CD4-positive, alpha-beta T cell (primary cell): ENCODE data around the gene ITGA7. TPM values are rescaled to one million over a fixed set of nuclear protein-coding genes. Genes with fewer than 3 reads are reported as not detected.

Experiments
- ATAC-seq: fragments of 200-7000 bp; cut with Tn5 transposase; one replicate; pipeline ENCODE4 v1.10.0; 2022; ENCODE audit warnings: mild to moderate bottlenecking; ENCODE audit not compliant: poor library complexity
- CTCF ChIA-PET: fragments of 350-600 bp; sonication (Branson Sonifier 250); formaldehyde crosslinking; loops from one replicate; lab custom pipeline; 2021; ENCODE audit warnings: antibody characterized with exemption, inconsistent platforms; lab: Charles Lee
- POLR2A ChIA-PET: fragments of 350-600 bp; sonication (Branson Sonifier 250); formaldehyde crosslinking; loops from one replicate; lab custom pipeline; 2021; ENCODE audit warnings: antibody characterized with exemption, inconsistent platforms; lab: Charles Lee
- DNase-seq, 14 experiments: peaks; one replicate each; pipeline ENCODE4 v3.0.0-alpha.2; 2013 to 2020; ENCODE audit warnings: mixed read lengths in 2 of 14
- H3K27ac ChIP-seq, 2 donors: one replicate each; pipeline versions ENCODE4 v1.5.1 to v1.7.0; 2013; ENCODE audit warnings: low read length in 2 of 2, low read depth in 1 of 2, mild to moderate bottlenecking in 1 of 2
- H3K27me3 ChIP-seq, 2 experiments: 1 replicate in 1 of 2; 2 replicates in 1 of 2; pipeline versions ENCODE4 v1.6.1 to v1.7.0; 2013; ENCODE audit warnings: low read length in 2 of 2, control low read depth in 1 of 2, mild to moderate bottlenecking in 1 of 2, moderate library complexity in 1 of 2; ENCODE audit not compliant: insufficient read depth in 2 of 2, control insufficient read depth in 1 of 2
- H3K36me3 ChIP-seq: one replicate; pipeline ENCODE4 v1.6.1; 2013; ENCODE audit warnings: low read length, control low read depth; ENCODE audit not compliant: insufficient read depth
- H3K4me1 ChIP-seq: one replicate; pipeline ENCODE4 v1.6.1; 2013; ENCODE audit warnings: low read length, control low read depth; ENCODE audit not compliant: insufficient read depth
- H3K4me3 ChIP-seq: one replicate; pipeline ENCODE4 v1.5.1; 2013; ENCODE audit warnings: mild to moderate bottlenecking, low read length, moderate library complexity
- H3K9me3 ChIP-seq, 2 experiments: 1 replicate in 1 of 2; 2 replicates in 1 of 2; pipeline versions ENCODE4 v1.6.1 to v1.7.0; 2013; ENCODE audit warnings: low read length in 2 of 2, mild to moderate bottlenecking in 2 of 2, control low read depth in 1 of 2, moderate library complexity in 1 of 2; ENCODE audit not compliant: control insufficient read depth in 1 of 2, insufficient read depth in 1 of 2
- H3K27ac Mint-ChIP-seq: one replicate; pipeline ENCODE4 v1.8.0; 2020; ENCODE audit warnings: mixed read lengths
- H3K27me3 Mint-ChIP-seq: one replicate; pipeline ENCODE4 v1.8.0; 2021; ENCODE audit warnings: mixed read lengths
- H3K36me3 Mint-ChIP-seq: one replicate; pipeline ENCODE4 v1.8.0; 2021; ENCODE audit warnings: low read depth, mixed read lengths
- H3K4me1 Mint-ChIP-seq: one replicate; pipeline ENCODE4 v1.8.0; 2021; ENCODE audit warnings: low read depth, mixed read lengths
- H3K4me3 Mint-ChIP-seq: one replicate; pipeline ENCODE4 v1.8.0; 2020; ENCODE audit warnings: mild to moderate bottlenecking, mixed read lengths
- H3K9me3 Mint-ChIP-seq: one replicate; pipeline ENCODE4 v1.8.0; 2020; ENCODE audit warnings: mixed read lengths
- intact Hi-C, 2 experiments: fragments of 100-400 bp; cut with DNase I in 1 of 2; cut with micrococcal nuclease in 1 of 2; formaldehyde crosslinking; loops; one replicate each; pipeline versions ENCODE4 v1.15.1 to v1.9.0; 2023 to 2025; cut with DNase I, micrococcal nuclease
- total RNA-seq, 174 experiments: library from RNA in 2 of 174; stranded (reverse) in 2 of 174; gene quantifications; one replicate each; pipeline ENCODE4 v1.2.3 and lab custom pipeline; 2021 to 2026
- TF ChIP-seq, protein P1 (sequence below): fragments of 200-600 bp; IDR thresholded peaks from one replicate; pipeline ENCODE4 v1.8.0; 2022; ENCODE audit warnings: antibody characterized with exemption, mild to moderate bottlenecking

ITGA7 gene
- total RNA-seq, 2 experiments from 2014 or later, result 1.2 to 1.6 TPM

DNA sequence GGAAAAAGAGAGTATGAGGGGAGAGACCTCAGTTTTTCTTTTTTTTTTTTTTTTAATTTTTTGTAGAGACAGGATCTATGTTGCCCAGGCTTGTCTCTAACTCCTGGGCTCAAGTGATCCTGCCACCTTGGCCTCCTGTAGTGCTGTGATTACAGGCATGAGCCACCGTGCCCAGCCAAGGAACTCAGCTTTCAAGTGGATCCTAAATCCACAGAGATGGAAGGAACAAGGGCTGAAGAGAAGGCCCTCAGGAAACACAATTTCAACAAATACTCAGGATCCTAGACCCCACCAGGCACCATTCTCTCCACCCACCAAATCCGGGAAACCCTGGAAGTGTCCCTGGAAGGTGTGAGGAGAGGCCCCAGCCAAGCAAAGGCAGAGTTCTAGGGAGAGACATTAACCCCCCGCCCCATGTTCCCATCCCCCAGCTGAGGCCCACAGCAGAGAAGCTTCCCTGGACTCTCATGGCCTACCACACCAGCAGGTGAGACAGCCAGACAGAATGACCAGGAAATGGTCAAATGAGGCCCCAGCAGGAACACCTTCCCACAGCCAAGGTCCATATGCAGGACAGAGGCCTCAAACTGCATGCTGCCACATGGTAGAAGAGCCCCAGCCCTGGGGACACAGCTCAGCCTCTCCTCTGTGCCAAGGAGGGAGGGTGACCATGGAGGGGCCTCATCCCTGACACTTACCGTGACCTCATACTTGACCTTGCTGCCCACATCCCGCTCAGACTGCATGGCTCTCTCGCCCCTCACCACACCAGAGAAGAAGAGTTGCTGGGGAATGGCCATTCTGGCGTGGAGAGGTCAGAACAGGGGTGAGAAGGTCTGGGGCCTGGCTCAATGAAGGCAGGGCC is 14.1 kb downstream of the ITGA7 start:
- Mint-ChIP-seq H3K4me1 (no peaks in the 10 kb centered on the region), H3K36me3 (no peaks in the 10 kb centered on the region), H3K27ac (no peak overlapping the region), H3K4me3 (no peak overlapping the region), H3K9me3 (no peaks in the 10 kb centered on the region), H3K27me3 (no peaks in the 10 kb centered on the region)
- intact Hi-C loops, result no loop called here
- POLR2A ChIA-PET, result no interaction called here
- no peak overlapping the region for H3K4me3 ChIP-seq
- CTCF ChIA-PET, result no interaction called here
- no peaks in the 10 kb centered on the region for H3K4me1 ChIP-seq
- H3K9me3 ChIP-seq, result no peaks in the 10 kb centered on the region
- no peak for ATAC-seq
- no peaks in the 10 kb centered on the region for H3K36me3 ChIP-seq
- DNase-seq, result no peak
- H3K27me3 ChIP-seq, result peaks cover 0 to 3% of the 10 kb centered on the region in 2 experiments
- TF ChIP-seq, protein P1, sequence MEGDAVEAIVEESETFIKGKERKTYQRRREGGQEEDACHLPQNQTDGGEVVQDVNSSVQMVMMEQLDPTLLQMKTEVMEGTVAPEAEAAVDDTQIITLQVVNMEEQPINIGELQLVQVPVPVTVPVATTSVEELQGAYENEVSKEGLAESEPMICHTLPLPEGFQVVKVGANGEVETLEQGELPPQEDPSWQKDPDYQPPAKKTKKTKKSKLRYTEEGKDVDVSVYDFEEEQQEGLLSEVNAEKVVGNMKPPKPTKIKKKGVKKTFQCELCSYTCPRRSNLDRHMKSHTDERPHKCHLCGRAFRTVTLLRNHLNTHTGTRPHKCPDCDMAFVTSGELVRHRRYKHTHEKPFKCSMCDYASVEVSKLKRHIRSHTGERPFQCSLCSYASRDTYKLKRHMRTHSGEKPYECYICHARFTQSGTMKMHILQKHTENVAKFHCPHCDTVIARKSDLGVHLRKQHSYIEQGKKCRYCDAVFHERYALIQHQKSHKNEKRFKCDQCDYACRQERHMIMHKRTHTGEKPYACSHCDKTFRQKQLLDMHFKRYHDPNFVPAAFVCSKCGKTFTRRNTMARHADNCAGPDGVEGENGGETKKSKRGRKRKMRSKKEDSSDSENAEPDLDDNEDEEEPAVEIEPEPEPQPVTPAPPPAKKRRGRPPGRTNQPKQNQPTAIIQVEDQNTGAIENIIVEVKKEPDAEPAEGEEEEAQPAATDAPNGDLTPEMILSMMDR, result no peak
- no peak overlapping the region for H3K27ac ChIP-seq

DNA sequence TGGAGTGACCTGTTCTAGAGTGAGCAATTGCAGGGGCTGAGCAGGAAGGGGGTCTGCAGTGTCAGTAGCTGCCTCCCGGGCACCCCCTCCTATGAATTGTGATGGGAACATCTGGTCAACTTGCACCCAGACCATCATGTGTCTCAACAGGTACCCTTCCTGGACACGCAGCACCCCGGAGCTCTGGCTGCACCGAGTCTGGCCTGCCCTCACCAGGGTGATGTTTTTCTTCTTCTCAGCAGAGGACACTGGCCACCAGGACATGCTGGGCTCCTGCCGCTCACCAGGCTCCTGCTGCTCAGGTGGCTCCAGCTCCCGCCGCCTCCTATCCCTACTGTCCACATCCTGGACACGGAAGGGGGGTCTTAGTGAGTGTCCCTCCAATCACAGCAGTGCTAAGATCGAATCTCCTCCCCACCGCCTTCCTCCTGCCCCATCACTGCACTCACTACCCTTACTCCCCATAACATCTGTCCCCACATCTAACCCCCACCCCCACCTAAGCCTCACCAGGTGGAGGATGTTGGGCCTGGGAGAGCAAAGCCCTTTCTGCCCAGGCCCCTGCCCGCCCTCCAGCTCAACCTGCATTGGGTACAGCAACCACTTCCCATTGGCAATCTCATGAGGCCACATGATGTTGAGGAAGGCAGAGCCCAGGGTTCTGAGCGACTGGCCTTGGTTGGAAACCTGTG is 14.9 kb downstream of the ITGA7 start:
- Histone ChIP-seq H3K4me3 (no peak overlapping the region), H3K27ac (no peak overlapping the region), H3K9me3 (no peaks in the 10 kb centered on the region), H3K4me1 (peaks cover 2% of the 10 kb centered on the region), H3K36me3 (no peaks in the 10 kb centered on the region), H3K27me3 (peaks cover 0 to 3% of the 10 kb centered on the region in 2 experiments)
- Mint-ChIP-seq H3K36me3 (no peaks in the 10 kb centered on the region), H3K27me3 (no peaks in the 10 kb centered on the region), H3K9me3 (no peaks in the 10 kb centered on the region), H3K4me1 (no peaks in the 10 kb centered on the region), H3K27ac (no peak overlapping the region), H3K4me3 (no peak overlapping the region)
- DNase-seq (peak in 1 of 14 experiments; percentile 30), ATAC-seq (no peak)
- POLR2A ChIA-PET, result no interaction called here
- CTCF ChIA-PET, result no interaction called here
- TF ChIP-seq, protein P1, result no peak
- intact Hi-C loops, result no loop called here

DNA sequence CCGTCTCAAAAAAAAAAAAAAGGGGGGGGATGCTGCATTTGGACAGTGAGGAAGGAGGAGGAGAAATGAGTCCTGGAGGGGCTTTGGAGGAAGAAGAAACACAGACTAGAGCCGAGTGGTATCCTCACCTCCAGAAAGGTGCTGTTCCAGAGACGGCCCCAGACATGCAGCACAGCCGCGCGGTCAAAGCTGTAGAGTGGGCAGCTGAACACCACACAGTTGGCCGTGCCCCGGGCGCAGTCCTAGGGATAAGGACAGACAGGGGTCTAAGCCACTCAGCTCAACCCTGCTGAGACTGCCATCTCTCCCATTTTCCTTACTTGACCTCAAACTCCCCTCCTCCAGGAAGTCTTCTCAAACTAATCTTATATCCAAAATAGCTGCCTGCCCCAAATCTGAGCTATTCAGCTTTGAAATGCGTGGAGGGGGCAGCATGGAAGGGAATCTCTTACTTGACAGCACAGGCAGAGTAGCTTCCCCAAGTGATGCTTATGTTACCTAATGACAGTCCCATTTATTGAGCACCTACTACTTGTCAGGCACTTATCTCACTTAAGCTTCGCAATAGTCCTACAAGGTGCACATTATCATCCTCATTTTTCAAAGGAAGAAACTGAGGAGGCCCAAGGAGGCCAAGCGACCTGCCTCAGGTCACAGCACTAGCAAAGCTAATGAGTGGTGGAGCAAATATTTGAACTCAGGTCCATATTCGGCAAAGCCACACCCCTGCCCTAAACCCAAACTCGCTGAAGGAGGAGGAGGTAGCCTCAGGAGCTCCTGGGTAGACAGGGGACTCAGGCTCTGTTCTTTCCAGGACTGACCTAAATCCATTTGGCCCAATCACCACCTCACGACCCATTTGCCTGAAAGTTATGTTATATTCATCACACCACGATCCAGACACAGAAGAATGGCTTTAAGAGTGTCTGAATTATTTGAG is 18.7 kb downstream of the ITGA7 start:
- intact Hi-C loops, result no loop called here
- Mint-ChIP-seq H3K9me3 (no peaks in the 10 kb centered on the region), H3K4me3 (no peak overlapping the region), H3K27me3 (peaks cover 3% of the 10 kb centered on the region), H3K27ac (no peak overlapping the region), H3K4me1 (no peaks in the 10 kb centered on the region), H3K36me3 (no peaks in the 10 kb centered on the region)
- Histone ChIP-seq H3K27me3 (peaks cover 0 to 4% of the 10 kb centered on the region in 2 experiments), H3K36me3 (no peaks in the 10 kb centered on the region), H3K27ac (no peak overlapping the region), H3K4me1 (peaks cover 5% of the 10 kb centered on the region), H3K9me3 (no peaks in the 10 kb centered on the region), H3K4me3 (no peak overlapping the region)
- TF ChIP-seq, protein P1, result no peak
- ChIA-PET CTCF (no interaction called here), POLR2A (no interaction called here)
- no peak for DNase-seq
- ATAC-seq, result no peak
